Activated CD4-positive, CD25-positive, alpha-beta regulatory T cell (primary cell): ENCODE measurements around the gene SPATA31A6.
"Not testable (repeated sequence)": the region's sequence is repeated elsewhere in the genome, so short reads cannot be mapped to it uniquely, and the experiment has no call there.

Source experiments
- DNase-seq, 4 experiments: peaks; one replicate each; lab custom pipeline; 2025; lab: John Stamatoyannopoulos, UW

SPATA31A6 gene

DNA sequence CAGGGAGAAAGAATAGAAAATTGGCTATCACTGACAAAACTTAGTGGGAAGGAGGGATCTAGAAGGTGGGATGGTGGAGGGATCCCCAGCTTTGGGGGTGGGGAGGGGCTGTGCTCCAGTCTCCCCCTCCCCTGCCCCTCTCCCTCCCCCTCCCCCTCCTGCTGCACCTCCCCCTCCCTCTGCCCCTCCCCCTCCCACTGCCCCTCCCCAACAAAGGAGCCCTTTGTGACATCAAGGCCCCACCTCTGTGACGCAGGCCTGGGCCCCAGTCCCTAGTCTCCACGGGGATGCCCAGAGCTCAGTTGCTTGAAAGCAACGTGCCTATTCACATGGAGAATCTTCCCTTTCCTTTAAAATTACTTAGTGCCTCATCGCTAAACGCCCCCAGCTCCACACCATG, at the start of gene SPATA31A6:
Gene SPATA31A6, plus strand, starts transcription at position 301 of the 400 bp plus-strand sequence. Its CDS starts 29 bp downstream, at position 330.
- DNase-seq: not testable (repeated sequence)

- DNase-seq: not testable (repeated sequence)
Observed at GRCh38 chr9:42160299-42160698, 23.2 kb upstream of the SPATA31A6 start.

- not testable (repeated sequence) for DNase-seq
Observed at GRCh38 chr9:42219861-42220260, 36.4 kb downstream of the SPATA31A6 start.

DNA sequence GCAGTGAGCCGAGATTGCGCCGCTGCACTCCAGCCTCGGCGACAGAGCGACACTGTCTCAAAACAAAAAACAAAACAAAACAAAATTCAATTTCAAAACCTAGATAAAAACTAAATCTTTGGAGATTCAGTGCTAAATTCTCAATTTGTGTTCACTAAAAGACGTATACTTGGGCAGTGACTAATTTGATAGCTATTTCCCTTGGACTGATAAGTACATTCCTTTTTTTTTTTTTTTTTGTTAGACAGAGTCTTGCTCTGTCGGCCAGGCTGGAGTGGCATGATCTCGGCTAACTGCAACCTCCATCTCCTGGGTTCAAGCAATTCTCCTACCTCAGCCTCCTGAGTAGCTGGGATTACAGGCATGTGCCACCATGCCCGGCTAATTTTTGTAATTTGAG, 39.8 kb downstream of the SPATA31A6 start:
- not testable (repeated sequence) for DNase-seq

DNA sequence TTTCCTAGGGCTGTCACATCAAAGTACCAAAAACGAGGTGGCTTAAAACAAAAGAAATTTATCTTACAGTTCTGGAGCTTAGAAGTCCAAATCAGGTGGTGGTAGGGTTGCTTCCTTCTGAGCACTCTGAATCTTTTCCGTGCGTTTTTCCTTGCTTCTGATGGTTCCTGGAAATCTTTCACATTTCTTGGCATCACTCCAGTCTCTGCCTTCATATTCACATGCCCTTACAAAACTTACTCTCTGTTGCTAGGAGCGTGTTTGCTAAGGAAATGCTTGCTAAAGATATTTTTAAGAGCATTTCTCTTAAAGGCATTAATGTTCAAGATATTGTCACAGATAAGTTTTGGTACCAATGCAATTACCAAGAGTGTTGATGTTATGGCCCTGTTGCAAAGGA, 49.6 kb downstream of the SPATA31A6 start:
- DNase-seq: not testable (repeated sequence)

- not testable (repeated sequence) for DNase-seq
Observed at GRCh38 chr9:42234610-42235009, 51.2 kb downstream of the SPATA31A6 start.

DNA sequence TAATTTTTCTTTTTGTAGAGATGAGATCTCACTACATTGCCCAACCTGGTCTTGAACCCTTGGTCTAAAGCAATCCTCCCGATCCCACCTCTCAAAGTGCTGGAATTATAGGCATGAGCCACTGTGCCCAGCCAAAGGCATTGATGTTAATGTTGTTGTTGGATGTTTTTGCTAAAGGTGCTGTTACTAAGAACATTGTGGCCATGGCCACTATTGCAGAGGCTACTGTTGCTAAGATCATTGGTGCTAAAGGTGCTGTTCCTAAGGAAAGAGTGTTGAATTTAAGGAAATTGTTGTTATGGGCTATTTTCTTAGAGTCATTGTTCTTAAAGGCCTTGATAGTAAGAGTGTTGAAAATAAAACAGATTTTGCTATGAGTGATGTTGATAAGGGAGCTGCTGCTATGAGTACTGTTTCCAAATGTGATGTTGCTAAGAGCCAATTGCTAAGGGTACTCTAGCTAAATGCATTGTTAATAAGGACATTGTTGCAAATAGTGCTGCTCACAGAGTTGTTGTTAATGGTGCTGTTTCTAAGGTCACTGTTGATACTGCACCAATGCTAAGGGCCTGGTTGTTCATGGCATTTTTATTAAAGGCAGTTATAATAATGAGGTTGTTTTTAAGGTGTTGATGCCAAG, 52.0 kb downstream of the SPATA31A6 start:
- not testable (repeated sequence) for DNase-seq

DNA sequence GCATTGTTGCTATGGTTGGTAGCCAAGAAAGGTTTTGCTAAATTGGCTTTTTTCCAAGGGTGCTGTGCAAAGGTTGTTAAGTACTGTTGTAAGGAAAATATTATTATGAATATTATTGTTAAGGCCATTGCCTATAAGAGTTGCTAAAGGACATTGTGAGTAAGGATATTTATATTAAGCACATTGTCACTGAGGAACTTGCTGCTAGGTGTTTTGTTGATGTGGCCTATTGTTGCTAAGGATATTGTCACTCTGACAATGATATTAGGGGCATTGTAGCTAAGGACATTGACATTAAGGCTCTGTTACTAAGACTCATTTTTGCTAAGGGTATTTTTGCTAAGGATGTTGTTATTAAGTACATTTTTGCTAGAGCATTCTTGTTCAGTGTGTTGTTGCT, 52.6 kb downstream of the SPATA31A6 start:
- DNase-seq: not testable (repeated sequence)

- DNase-seq: not testable (repeated sequence)
Observed at GRCh38 chr9:42237381-42237780, 53.9 kb downstream of the SPATA31A6 start.

DNA sequence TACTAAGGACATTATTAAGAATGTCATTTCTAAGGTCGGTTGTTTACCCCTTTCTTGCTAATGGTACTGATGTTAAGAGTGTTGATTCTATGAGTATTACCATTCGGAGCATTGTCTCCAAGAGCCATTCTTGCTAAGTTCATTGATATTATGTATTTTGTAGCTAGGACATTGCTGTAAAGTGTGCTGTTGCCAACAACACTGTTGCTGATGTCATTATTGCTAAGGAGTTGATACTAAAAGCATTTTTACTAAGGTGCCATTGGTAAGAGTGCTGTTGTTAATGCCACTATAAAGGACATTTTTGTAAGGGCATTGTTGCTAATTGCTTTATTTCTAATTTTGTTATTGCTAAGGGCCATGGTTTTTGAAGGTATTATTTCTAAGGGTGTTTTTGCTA, 55.4 kb downstream of the SPATA31A6 start:
- not testable (repeated sequence) for DNase-seq
